ENCODE results near the gene MEOX1.
"Not testable (repeated sequence)": the region's sequence is repeated elsewhere in the genome, so short reads cannot be mapped to it uniquely, and the experiment has no call there.

Gene MEOX1

GRCh38 chr17:43602556-43602955, 59.2 kb downstream of the MEOX1 start:
- intact Hi-C loops (cut with DNase I); DNase-seq: not testable (repeated sequence)

- intact Hi-C loops (cut with DNase I), result no loop called here
- DNase-seq, result peak in 3 of 42 donors; percentile 12 to 50 (median 21)
Observed at GRCh38 chr17:43601280-43602039, 60.3 kb downstream of the MEOX1 start.

- intact Hi-C loops (cut with DNase I), result no loop called here
- no peak for DNase-seq
Observed at GRCh38 chr17:43599835-43600234, 61.9 kb downstream of the MEOX1 start.

GRCh38 chr17:43599046-43599395, 62.7 kb downstream of the MEOX1 start:
- intact Hi-C loops (cut with DNase I), result no loop called here

GRCh38 chr17:43598357-43599045, 63.2 kb downstream of the MEOX1 start:
- intact Hi-C loops (cut with DNase I), result no loop called here
- DNase-seq, result no peak

More at GRCh38 chr17:43599046-43599395, 62.7 kb downstream of the MEOX1 start:
- DNase-seq, result no peak

- DNase-seq, result no peak
- intact Hi-C loops (cut with DNase I), result no loop called here
Observed at GRCh38 chr17:43597624-43598356, 63.9 kb downstream of the MEOX1 start.

- no peak for DNase-seq
- intact Hi-C loops (cut with DNase I), result no loop called here
Observed at GRCh38 chr17:43595466-43595865, 66.3 kb downstream of the MEOX1 start.

GRCh38 chr17:43591779-43592562, 69.8 kb downstream of the MEOX1 start:
- intact Hi-C loops (cut with DNase I), result no loop called here
- peak in 1 of 42 donors; percentile 37 for DNase-seq

- intact Hi-C loops (cut with DNase I), result no loop called here
- DNase-seq, result no peak
Observed at GRCh38 chr17:43591001-43591400, 70.7 kb downstream of the MEOX1 start.
